IMR-90 (cell line): ENCODE data around the gene YY1AP1. TPM values are rescaled to one million over a fixed set of nuclear protein-coding genes. Genes with fewer than 3 reads are reported as not detected.

Experiments used
- ATAC-seq: fragments of 200-7000 bp; cut with Tn5 transposase; 2 replicates; pipeline ENCODE4 v1.9.1; 2020; ENCODE audit warnings: low read depth, mild to moderate bottlenecking, moderate library complexity
- BruUV-seq: library from RNA; stranded (reverse); fragments of 400-500 nt; replicated peaks from 2 replicates; lab custom pipeline; 2021; lab: Mats Ljungman, UMichigan
- CTCF ChIA-PET: fragments of 300-600 bp; formaldehyde crosslinking; extraction: SDS; loops from one replicate; lab custom pipeline; 2021; ENCODE audit warnings: antibody characterized with exemption; lab: Yijun Ruan, JAX
- POLR2A ChIA-PET: fragments of 300-600 bp; sonication (Branson Sonifier 250); formaldehyde crosslinking; loops from one replicate; lab custom pipeline; 2022; ENCODE audit warnings: antibody characterized with exemption; ENCODE audit not compliant: unreplicated experiment; lab: Charles Lee
- DNase-seq: peaks from one replicate; pipeline ENCODE4 v3.0.0; 2013
- H2AFZ ChIP-seq: replicated peaks from 2 replicates; pipeline ENCODE3; 2013; ENCODE audit warnings: low read length, mild to moderate bottlenecking; ENCODE audit not compliant: poor library complexity
- H2AK5ac ChIP-seq: 2 replicates; pipeline ENCODE4 v1.6.1; 2013; ENCODE audit warnings: low read depth, low read length, inconsistent platforms
- H2AK9ac ChIP-seq: replicated peaks from 2 replicates; pipeline ENCODE3; 2013; ENCODE audit warnings: mild to moderate bottlenecking, low read depth, low read length, moderate library complexity; ENCODE audit not compliant: poor library complexity
- H2BK120ac ChIP-seq: 2 replicates; pipeline ENCODE4 v1.6.1; 2013; ENCODE audit warnings: low read depth, low read length, inconsistent platforms
- H2BK15ac ChIP-seq: 3 replicates; pipeline ENCODE4 v1.6.1; 2013; ENCODE audit warnings: low read depth, low read length, inconsistent platforms
- H2BK20ac ChIP-seq: 2 replicates; pipeline ENCODE4 v1.6.1; 2013; ENCODE audit warnings: low read depth, mild to moderate bottlenecking, inconsistent platforms, low read length, moderate library complexity
- H2BK5ac ChIP-seq: 2 replicates; pipeline ENCODE4 v1.6.1; 2013; ENCODE audit warnings: mild to moderate bottlenecking, low read depth, low read length, inconsistent platforms; ENCODE audit not compliant: poor library complexity, severe bottlenecking
- H3K14ac ChIP-seq: replicated peaks from 2 replicates; pipeline ENCODE4 v1.6.1; 2013; ENCODE audit warnings: low read depth, low read length, inconsistent platforms
- H3K18ac ChIP-seq: 2 replicates; pipeline ENCODE4 v1.6.1; 2013; ENCODE audit warnings: low read depth, low read length, control low read depth
- H3K23ac ChIP-seq: 2 replicates; pipeline ENCODE4 v1.6.1; 2013; ENCODE audit warnings: low read depth, low read length, inconsistent platforms
- H3K27ac ChIP-seq: 2 replicates; pipeline ENCODE4 v1.5.1; 2013; ENCODE audit warnings: mild to moderate bottlenecking, control low read depth, low read length; ENCODE audit not compliant: insufficient read depth
- H3K27me3 ChIP-seq: 2 replicates; pipeline ENCODE4 v1.6.1; 2013; ENCODE audit warnings: low read length; ENCODE audit not compliant: control insufficient read depth, insufficient read depth
- H3K36me3 ChIP-seq: 2 replicates; pipeline ENCODE4 v1.6.1; 2013; ENCODE audit warnings: low read length, mixed read lengths; ENCODE audit not compliant: control insufficient read depth, insufficient read depth
- H3K4ac ChIP-seq: 2 replicates; pipeline ENCODE4 v1.6.1; 2013; ENCODE audit warnings: low read depth, low read length, inconsistent platforms
- H3K4me1 ChIP-seq: 2 replicates; pipeline ENCODE4 v1.6.1; 2013; ENCODE audit warnings: low read length, mixed read lengths; ENCODE audit not compliant: control insufficient read depth, insufficient read depth
- H3K4me2 ChIP-seq: 2 replicates; pipeline ENCODE4 v1.6.1; 2013; ENCODE audit warnings: low read depth, mild to moderate bottlenecking, control low read depth, low read length, moderate library complexity
- H3K4me3 ChIP-seq: 2 replicates; pipeline ENCODE4 v1.5.1; 2013; ENCODE audit warnings: low read depth, mild to moderate bottlenecking, control low read depth, low read length, moderate library complexity; ENCODE audit not compliant: insufficient read depth
- H3K56ac ChIP-seq: 2 replicates; pipeline ENCODE4 v1.6.1; 2013; ENCODE audit warnings: low read length, inconsistent platforms; ENCODE audit not compliant: insufficient read depth; ENCODE audit errors: extremely low read depth
- H3K79me1 ChIP-seq, 2 experiments: 2 replicates each; pipeline ENCODE4 v1.6.1; 2013; ENCODE audit warnings: low read length in 2 of 2, inconsistent platforms in 1 of 2, low read depth in 1 of 2
- H3K9ac ChIP-seq: 2 replicates; pipeline ENCODE4 v1.6.1; 2013; ENCODE audit warnings: low read depth, low read length, control low read depth
- H3K9me1 ChIP-seq: 2 replicates; pipeline ENCODE4 v1.6.1; 2013; ENCODE audit warnings: low read length, inconsistent platforms; ENCODE audit not compliant: insufficient read depth
- H3K9me3 ChIP-seq: 2 replicates; pipeline ENCODE4 v1.6.1; 2013; ENCODE audit warnings: low read length; ENCODE audit not compliant: control insufficient read depth, insufficient read depth
- H4K20me1 ChIP-seq: 2 replicates; pipeline ENCODE4 v1.6.1; 2013; ENCODE audit warnings: low read length, inconsistent platforms; ENCODE audit not compliant: insufficient read depth
- H4K5ac ChIP-seq: 2 replicates; pipeline ENCODE4 v1.6.1; 2013; ENCODE audit warnings: mild to moderate bottlenecking, low read depth, low read length, control low read depth
- H4K8ac ChIP-seq, 2 experiments: 2 replicates each; pipeline ENCODE4 v1.6.1; 2013; ENCODE audit warnings: low read depth in 2 of 2, low read length in 2 of 2, control low read depth in 1 of 2, inconsistent platforms in 1 of 2
- H4K91ac ChIP-seq: 2 replicates; pipeline ENCODE4 v1.6.1; 2013; ENCODE audit warnings: low read depth, low read length, inconsistent platforms; ENCODE audit not compliant: insufficient read depth
- BHLHE40 ChIP-seq: fragments of 150-350 bp; IDR thresholded peaks from 2 replicates; pipeline ENCODE4 v1.6.1; 2016; ENCODE audit warnings: mild to moderate bottlenecking, low read depth, low read length
- FOS ChIP-seq: fragments of 150-350 bp; IDR thresholded peaks from 2 replicates; pipeline ENCODE4 v1.6.1; 2016; ENCODE audit warnings: low read depth, low read length
- MAFK ChIP-seq: IDR thresholded peaks from 2 replicates; pipeline ENCODE4 v1.6.1; 2012; ENCODE audit warnings: low read depth, low read length, improper control_type of control experiment
- MAZ ChIP-seq: IDR thresholded peaks from 2 replicates; pipeline ENCODE4 v1.6.1; 2012; ENCODE audit warnings: low read depth, mild to moderate bottlenecking, low read length, improper control_type of control experiment, moderate library complexity, borderline replicate concordance
- MXI1 ChIP-seq: IDR thresholded peaks from 2 replicates; pipeline ENCODE4 v1.6.1; 2012; ENCODE audit warnings: low read depth, mild to moderate bottlenecking, low read length, moderate library complexity, borderline replicate concordance
- POLR2A ChIP-seq: IDR thresholded peaks from 2 replicates; pipeline ENCODE4 v1.6.1; 2012; ENCODE audit warnings: mild to moderate bottlenecking, low read depth, low read length
- RAD21 ChIP-seq: IDR thresholded peaks from 2 replicates; pipeline ENCODE4 v1.6.1; 2012; ENCODE audit warnings: low read length, improper control_type of control experiment
- RCOR1 ChIP-seq: IDR thresholded peaks from 2 replicates; pipeline ENCODE4 v1.6.1; 2012; ENCODE audit warnings: mild to moderate bottlenecking, low read length, improper control_type of control experiment; ENCODE audit not compliant: insufficient replicate concordance
- RFX5 ChIP-seq: IDR thresholded peaks from 2 replicates; pipeline ENCODE4 v1.8.0; 2012; ENCODE audit warnings: low read depth, mild to moderate bottlenecking, low read length, moderate library complexity
- SMC3 ChIP-seq: fragments of 150-350 bp; IDR thresholded peaks from 2 replicates; pipeline ENCODE4 v1.6.1; 2016; ENCODE audit warnings: low read depth, mild to moderate bottlenecking, antibody characterized with exemption, low read length, moderate library complexity
- USF2 ChIP-seq: fragments of 150-350 bp; IDR thresholded peaks from 2 replicates; pipeline ENCODE4 v1.6.1; 2017; ENCODE audit warnings: mild to moderate bottlenecking, antibody characterized with exemption, low read length, low read depth
- WGBS, 2 experiments: methylation state at CpG; one replicate each; pipeline versions ENCODE4 v1.1.5 to v1.1.7; 2013; ENCODE audit warnings: missing lambda C conversion rate in 2 of 2; ENCODE audit not compliant: insufficient read length in 1 of 2; ENCODE audit errors: extremely low coverage in 2 of 2; 5-methylcytosine and 5-hydroxymethylcytosine counted together
- dilution Hi-C: fragments of 300-500 bp; cut with HindIII; formaldehyde crosslinking; loops from one replicate; pipeline ENCODE4 v1.14.3; 2018; ENCODE audit warnings: low sequenced_read_pairs; ENCODE audit not compliant: unreplicated experiment
- in situ Hi-C: fragments of 300-500 bp; cut with MboI; formaldehyde crosslinking; loops from 3 replicates; pipeline ENCODE4 v1.14.3; 2019; ENCODE audit warnings: low sequenced_read_pairs, inconsistent platforms, mixed read lengths
- intact Hi-C: fragments of 100-400 bp; cut with micrococcal nuclease; formaldehyde crosslinking; loops from 2 replicates; pipeline ENCODE4 v1.10.0; 2022
- polyA plus RNA-seq, 3 experiments: library from polyadenylated mRNA; depleted of rRNA; stranded (reverse); fragments of >200 nt; gene quantifications; 2 replicates each; pipeline ENCODE4 v1.2.3, GENCODE V29; 2012; ENCODE audit warnings: low replicate concordance in 1 of 3
- total RNA-seq: library from RNA; depleted of rRNA; stranded (reverse); fragments of >200 nt; gene quantifications from 2 replicates; pipeline ENCODE4 v1.2.3, GENCODE V29; 2012
- TF ChIP-seq, protein P1 (sequence below): fragments of 150-350 bp; IDR thresholded peaks from 2 replicates; pipeline ENCODE4 v1.6.1; 2016; ENCODE audit warnings: low read depth, mild to moderate bottlenecking, low read length, moderate library complexity, borderline replicate concordance
- TF ChIP-seq, protein P2 (sequence below): conservative IDR thresholded peaks from 2 replicates; pipeline ENCODE4 v1.5.1; 2012; ENCODE audit warnings: mild to moderate bottlenecking, low read depth, low read length, improper control_type of control experiment

Gene YY1AP1
- total and polyA plus RNA-seq, 2 of the 4 experiments (the other 2 are of a cell fraction), result 31.5 to 52.6 TPM

- H4K5ac ChIP-seq, result no peak overlapping the region
- no peaks in the 10 kb centered on the region for H3K9me3 ChIP-seq
- no peak overlapping the region for H2AFZ ChIP-seq
- H3K4ac ChIP-seq, result no peak overlapping the region
- H2BK15ac ChIP-seq, result no peak overlapping the region
- H3K36me3 ChIP-seq, result peaks cover 19% of the 10 kb centered on the region
- WGBS, 2 experiments, result 100% methylated on average over 2 of the region's 5 CpGs; no CpG with 5 or more reads in 1 of the 2 experiments
- no peak overlapping the region for H3K4me3 ChIP-seq
- CTCF ChIA-PET, result no interaction called here
- H3K27me3 ChIP-seq, result no peaks in the 10 kb centered on the region
- BruUV-seq, result no TSS peak
- H2AK5ac ChIP-seq, result no peak overlapping the region
- H4K8ac ChIP-seq, result no peak overlapping the region
- no peaks in the 10 kb centered on the region for H3K9me1 ChIP-seq
- no peak for ATAC-seq
- H3K4me1 ChIP-seq, result no peaks in the 10 kb centered on the region
- POLR2A ChIA-PET, result no interaction called here
- in situ Hi-C loops (no loop called here), dilution Hi-C loops (no loop called here), intact Hi-C loops (no loop called here)
- no peak overlapping the region for H2BK120ac ChIP-seq
- no peak overlapping the region for H2BK20ac ChIP-seq
- H3K18ac ChIP-seq, result no peak overlapping the region
- H3K9ac ChIP-seq, result no peak overlapping the region
- H4K91ac ChIP-seq, result no peak overlapping the region
- no peak overlapping the region for H3K56ac ChIP-seq
- peaks cover 17 to 29% of the 10 kb centered on the region in 2 experiments for H3K79me1 ChIP-seq
- no peak for DNase-seq
- no peak overlapping the region for H3K27ac ChIP-seq
- no peak overlapping the region for H2AK9ac ChIP-seq
- H3K23ac ChIP-seq, result no peak overlapping the region
- H3K4me2 ChIP-seq, result no peak overlapping the region
- no peak overlapping the region for H3K14ac ChIP-seq
- H2BK5ac ChIP-seq, result no peak overlapping the region
- TF ChIP-seq, protein P1, sequence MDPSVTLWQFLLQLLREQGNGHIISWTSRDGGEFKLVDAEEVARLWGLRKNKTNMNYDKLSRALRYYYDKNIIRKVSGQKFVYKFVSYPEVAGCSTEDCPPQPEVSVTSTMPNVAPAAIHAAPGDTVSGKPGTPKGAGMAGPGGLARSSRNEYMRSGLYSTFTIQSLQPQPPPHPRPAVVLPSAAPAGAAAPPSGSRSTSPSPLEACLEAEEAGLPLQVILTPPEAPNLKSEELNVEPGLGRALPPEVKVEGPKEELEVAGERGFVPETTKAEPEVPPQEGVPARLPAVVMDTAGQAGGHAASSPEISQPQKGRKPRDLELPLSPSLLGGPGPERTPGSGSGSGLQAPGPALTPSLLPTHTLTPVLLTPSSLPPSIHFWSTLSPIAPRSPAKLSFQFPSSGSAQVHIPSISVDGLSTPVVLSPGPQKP, result no peak
- TF ChIP-seq FOS (no peak), BHLHE40 (no peak), USF2 (no peak), MAFK (no peak), RFX5 (no peak), RAD21 (no peak), RCOR1 (no peak), SMC3 (no peak), MXI1 (no peak), POLR2A (no peak), MAZ (no peak)
- TF ChIP-seq, protein P2, sequence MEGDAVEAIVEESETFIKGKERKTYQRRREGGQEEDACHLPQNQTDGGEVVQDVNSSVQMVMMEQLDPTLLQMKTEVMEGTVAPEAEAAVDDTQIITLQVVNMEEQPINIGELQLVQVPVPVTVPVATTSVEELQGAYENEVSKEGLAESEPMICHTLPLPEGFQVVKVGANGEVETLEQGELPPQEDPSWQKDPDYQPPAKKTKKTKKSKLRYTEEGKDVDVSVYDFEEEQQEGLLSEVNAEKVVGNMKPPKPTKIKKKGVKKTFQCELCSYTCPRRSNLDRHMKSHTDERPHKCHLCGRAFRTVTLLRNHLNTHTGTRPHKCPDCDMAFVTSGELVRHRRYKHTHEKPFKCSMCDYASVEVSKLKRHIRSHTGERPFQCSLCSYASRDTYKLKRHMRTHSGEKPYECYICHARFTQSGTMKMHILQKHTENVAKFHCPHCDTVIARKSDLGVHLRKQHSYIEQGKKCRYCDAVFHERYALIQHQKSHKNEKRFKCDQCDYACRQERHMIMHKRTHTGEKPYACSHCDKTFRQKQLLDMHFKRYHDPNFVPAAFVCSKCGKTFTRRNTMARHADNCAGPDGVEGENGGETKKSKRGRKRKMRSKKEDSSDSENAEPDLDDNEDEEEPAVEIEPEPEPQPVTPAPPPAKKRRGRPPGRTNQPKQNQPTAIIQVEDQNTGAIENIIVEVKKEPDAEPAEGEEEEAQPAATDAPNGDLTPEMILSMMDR, result no peak
- H4K20me1 ChIP-seq, result no peaks in the 10 kb centered on the region
These were observed 27.2 kb upstream of the YY1AP1 start for GRCh38 chr1:155715777-155716176.
